Astrocyte (in vitro differentiated cells and primary cell): Measurements from ENCODE around the gene CTNND2. TPM values are rescaled to one million over a fixed set of nuclear protein-coding genes. Genes with fewer than 3 reads are reported as not detected.

Source experiments
- DNase-seq: peaks from one replicate; pipeline ENCODE4 v3.0.0-alpha.2; 2010; ENCODE audit warnings: low read depth
- FAIRE-seq: peaks from 2 replicates; lab custom pipeline; 2011; peaks lifted over from hg19 to GRCh38; lab: Jason Lieb, UNC
- H2AFZ ChIP-seq: 2 replicates; pipeline ENCODE4 v1.6.0; 2012; ENCODE audit warnings: low read depth, low read length, inconsistent platforms
- H3K27ac ChIP-seq: 2 replicates; pipeline ENCODE4 v1.5.1; 2011; ENCODE audit warnings: low read depth, low read length, inconsistent platforms
- H3K27me3 ChIP-seq: 2 replicates; pipeline ENCODE4 v1.6.0; 2011; ENCODE audit warnings: low read length, inconsistent platforms; ENCODE audit not compliant: insufficient read depth
- H3K36me3 ChIP-seq: 2 replicates; pipeline ENCODE4 v1.5.1; 2011; ENCODE audit warnings: low read length, inconsistent platforms; ENCODE audit not compliant: insufficient read depth
- H3K4me1 ChIP-seq: 2 replicates; pipeline ENCODE4 v1.5.1; 2011; ENCODE audit warnings: low read length, inconsistent platforms; ENCODE audit not compliant: insufficient read depth
- H3K4me2 ChIP-seq: 2 replicates; pipeline ENCODE4 v1.6.0; 2012; ENCODE audit warnings: low read length, inconsistent platforms
- H3K4me3 ChIP-seq: 2 replicates; pipeline ENCODE4 v1.5.1; 2011; ENCODE audit warnings: low read depth, mild to moderate bottlenecking, low read length, inconsistent platforms; ENCODE audit not compliant: insufficient read depth
- H3K79me2 ChIP-seq: 2 replicates; pipeline ENCODE4 v1.6.0; 2012; ENCODE audit warnings: mild to moderate bottlenecking, low read length, inconsistent platforms; ENCODE audit not compliant: insufficient read depth
- H3K9ac ChIP-seq: 2 replicates; pipeline ENCODE4 v1.6.0; 2012; ENCODE audit warnings: mild to moderate bottlenecking, low read length, inconsistent platforms
- H3K9me3 ChIP-seq: 2 replicates; pipeline ENCODE4 v1.5.1; 2012; ENCODE audit warnings: low read depth, mild to moderate bottlenecking, low read length, inconsistent platforms; ENCODE audit not compliant: insufficient read depth
- H4K20me1 ChIP-seq: 2 replicates; pipeline ENCODE4 v1.6.0; 2012; ENCODE audit warnings: low read length, inconsistent platforms; ENCODE audit not compliant: insufficient read depth
- H3K27ac Mint-ChIP-seq: one replicate; pipeline ENCODE4 v1.8.0; 2021; ENCODE audit warnings: mild to moderate bottlenecking, mixed read lengths; ENCODE audit not compliant: unreplicated experiment
- H3K27me3 Mint-ChIP-seq: one replicate; pipeline ENCODE4 v1.8.0; 2021; ENCODE audit warnings: low read depth, mixed read lengths; ENCODE audit not compliant: unreplicated experiment
- H3K36me3 Mint-ChIP-seq: one replicate; pipeline ENCODE4 v1.8.0; 2021; ENCODE audit warnings: low read depth, mixed read lengths; ENCODE audit not compliant: unreplicated experiment
- H3K4me1 Mint-ChIP-seq: one replicate; pipeline ENCODE4 v1.8.0; 2021; ENCODE audit warnings: low read depth, mixed read lengths; ENCODE audit not compliant: unreplicated experiment
- H3K4me3 Mint-ChIP-seq: one replicate; pipeline ENCODE4 v1.8.0; 2021; ENCODE audit warnings: mild to moderate bottlenecking, moderate library complexity, mixed read lengths; ENCODE audit not compliant: unreplicated experiment
- H3K9me3 Mint-ChIP-seq: one replicate; pipeline ENCODE4 v1.8.0; 2021; ENCODE audit warnings: mild to moderate bottlenecking, mixed read lengths; ENCODE audit not compliant: unreplicated experiment
- EZH2 ChIP-seq: IDR thresholded peaks from 2 replicates; pipeline ENCODE4 v1.6.1; 2012; ENCODE audit warnings: mild to moderate bottlenecking, low read length, inconsistent platforms; ENCODE audit not compliant: insufficient read depth
- total RNA-seq: library from RNA; stranded (reverse); gene quantifications from 2 replicates; pipeline ENCODE4 v1.2.1, GENCODE V29; 2021
- TF ChIP-seq, protein P1 (sequence below): IDR thresholded peaks from 2 replicates; pipeline ENCODE4 v1.5.1; 2011; ENCODE audit warnings: low read depth, mild to moderate bottlenecking, inconsistent platforms, low read length, moderate library complexity; ENCODE audit not compliant: insufficient read depth

CTNND2 gene
- total RNA-seq, 1 donor from 2014 or later, result 4.5 TPM

DNA sequence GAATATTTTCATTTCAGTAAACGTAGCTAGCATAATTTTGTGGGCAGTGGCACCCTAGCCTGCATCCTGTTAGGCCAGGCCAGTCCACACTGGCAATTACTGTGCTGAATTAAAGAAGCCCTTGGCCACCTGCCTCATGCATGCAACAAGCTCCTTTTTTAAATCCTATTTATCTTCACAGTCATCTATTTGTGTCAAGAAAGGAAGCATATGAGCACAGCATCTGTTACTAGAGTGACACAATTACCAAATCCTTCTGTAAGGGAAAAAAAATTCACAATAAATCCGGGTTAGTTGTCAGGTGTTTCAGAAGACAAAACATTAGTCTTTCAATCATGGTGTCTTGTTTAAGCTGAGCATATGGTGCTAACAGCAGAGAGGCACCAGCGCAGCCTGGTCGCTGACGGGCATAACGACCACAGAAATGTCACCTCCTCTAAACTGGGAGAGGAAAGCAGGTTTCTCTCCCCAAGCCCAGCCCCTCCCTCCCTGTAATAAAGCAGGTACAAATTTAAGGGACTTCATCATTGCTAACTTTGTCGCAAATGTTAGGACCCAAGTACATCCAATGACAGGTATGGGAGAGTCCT is 520.6 kb downstream of the CTNND2 start:
- Mint-ChIP-seq H3K4me1 (no peaks in the 10 kb centered on the region), H3K4me3 (no peak overlapping the region), H3K9me3 (peaks cover 2% of the 10 kb centered on the region), H3K27ac (no peak overlapping the region), H3K27me3 (peaks cover 51% of the 10 kb centered on the region), H3K36me3 (no peaks in the 10 kb centered on the region)
- H3K27me3 ChIP-seq, result peaks cover 11% of the 10 kb centered on the region
- H3K4me1 ChIP-seq, result no peaks in the 10 kb centered on the region
- H2AFZ ChIP-seq, result no peak overlapping the region
- DNase-seq (no peak), FAIRE-seq (no peak)
- no peaks in the 10 kb centered on the region for H3K79me2 ChIP-seq
- H3K9ac ChIP-seq, result no peak overlapping the region
- no peak overlapping the region for H3K27ac ChIP-seq
- H3K4me3 ChIP-seq, result no peak overlapping the region
- no peaks in the 10 kb centered on the region for H3K9me3 ChIP-seq
- no peaks in the 10 kb centered on the region for H4K20me1 ChIP-seq
- H3K4me2 ChIP-seq, result no peak overlapping the region
- TF ChIP-seq EZH2, result no peak
- TF ChIP-seq, protein P1, sequence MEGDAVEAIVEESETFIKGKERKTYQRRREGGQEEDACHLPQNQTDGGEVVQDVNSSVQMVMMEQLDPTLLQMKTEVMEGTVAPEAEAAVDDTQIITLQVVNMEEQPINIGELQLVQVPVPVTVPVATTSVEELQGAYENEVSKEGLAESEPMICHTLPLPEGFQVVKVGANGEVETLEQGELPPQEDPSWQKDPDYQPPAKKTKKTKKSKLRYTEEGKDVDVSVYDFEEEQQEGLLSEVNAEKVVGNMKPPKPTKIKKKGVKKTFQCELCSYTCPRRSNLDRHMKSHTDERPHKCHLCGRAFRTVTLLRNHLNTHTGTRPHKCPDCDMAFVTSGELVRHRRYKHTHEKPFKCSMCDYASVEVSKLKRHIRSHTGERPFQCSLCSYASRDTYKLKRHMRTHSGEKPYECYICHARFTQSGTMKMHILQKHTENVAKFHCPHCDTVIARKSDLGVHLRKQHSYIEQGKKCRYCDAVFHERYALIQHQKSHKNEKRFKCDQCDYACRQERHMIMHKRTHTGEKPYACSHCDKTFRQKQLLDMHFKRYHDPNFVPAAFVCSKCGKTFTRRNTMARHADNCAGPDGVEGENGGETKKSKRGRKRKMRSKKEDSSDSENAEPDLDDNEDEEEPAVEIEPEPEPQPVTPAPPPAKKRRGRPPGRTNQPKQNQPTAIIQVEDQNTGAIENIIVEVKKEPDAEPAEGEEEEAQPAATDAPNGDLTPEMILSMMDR, result no peak
- H3K36me3 ChIP-seq, result no peaks in the 10 kb centered on the region

DNA sequence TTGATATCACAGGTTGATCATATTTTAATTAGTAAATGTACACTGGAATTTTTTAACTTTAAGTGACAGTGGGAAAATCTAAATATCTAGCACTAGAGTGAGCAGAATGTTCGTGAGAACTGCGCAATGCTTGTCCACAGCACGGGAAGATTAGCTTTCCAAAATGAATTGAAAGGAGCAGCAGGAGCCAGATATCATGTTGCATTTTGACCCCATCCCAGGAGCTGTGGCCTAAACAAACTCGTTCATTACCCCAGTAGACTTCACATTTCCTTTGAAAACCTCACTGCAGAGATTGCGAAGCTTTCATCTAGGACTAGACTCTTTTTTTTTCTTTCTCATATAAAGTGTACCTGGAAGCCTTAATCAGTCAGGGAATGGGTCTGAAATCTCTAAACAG is 525.8 kb downstream of the CTNND2 start:
- no peak overlapping the region for H3K27ac Mint-ChIP-seq

DNA sequence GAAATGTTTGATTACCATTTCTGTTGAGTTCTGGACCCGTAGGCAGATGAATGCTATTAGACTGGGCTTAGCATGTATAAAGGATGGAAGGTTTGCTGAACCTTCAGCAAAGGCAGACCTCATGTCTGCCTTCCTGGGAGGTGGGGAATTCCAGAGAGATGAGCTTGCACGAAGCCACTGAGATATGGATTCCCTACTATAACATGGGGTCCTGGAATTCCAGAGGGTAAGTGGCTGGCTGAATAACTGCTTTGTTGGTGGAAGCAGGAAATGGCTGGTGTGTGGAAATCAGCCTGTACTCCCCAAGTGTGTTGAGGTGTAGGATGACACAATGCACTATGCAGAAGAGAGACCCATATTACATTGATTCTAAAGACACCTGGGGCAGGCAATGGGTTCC is 526.4 kb downstream of the CTNND2 start:
- TF ChIP-seq EZH2, result no peak
- TF ChIP-seq, protein P1, result no peak
- no peak for FAIRE-seq
- H2AFZ ChIP-seq, result no peak overlapping the region
- no peaks in the 10 kb centered on the region for H3K27me3 ChIP-seq
- no peaks in the 10 kb centered on the region for H4K20me1 ChIP-seq
- H3K36me3 ChIP-seq, result no peaks in the 10 kb centered on the region
- H3K27me3 Mint-ChIP-seq, result peaks cover 16% of the 10 kb centered on the region
- peak overlapping the region; percentile 22 for H3K27ac ChIP-seq
- H3K4me3 ChIP-seq, result no peak overlapping the region
- H3K36me3 Mint-ChIP-seq, result no peaks in the 10 kb centered on the region
- peaks cover 7% of the 10 kb centered on the region for H3K4me1 ChIP-seq
- H3K4me3 Mint-ChIP-seq, result no peak overlapping the region
- H3K9me3 ChIP-seq, result no peaks in the 10 kb centered on the region
- peak overlapping the region; percentile 36 for H3K4me2 ChIP-seq
- H3K79me2 ChIP-seq, result no peaks in the 10 kb centered on the region
- H3K4me1 Mint-ChIP-seq, result peaks cover 7% of the 10 kb centered on the region
- DNase-seq, result peak; percentile 61
- no peak overlapping the region for H3K9ac ChIP-seq
- H3K27ac Mint-ChIP-seq, result peak overlapping the region; percentile 37
- no peaks in the 10 kb centered on the region for H3K9me3 Mint-ChIP-seq

More for the DNA sequence above, 525.8 kb downstream of the CTNND2 start:
- Histone ChIP-seq H3K9ac (no peak overlapping the region), H3K4me2 (no peak overlapping the region), H3K27ac (no peak overlapping the region), H3K4me1 (peaks cover 7% of the 10 kb centered on the region), H3K4me3 (no peak overlapping the region), H3K9me3 (no peaks in the 10 kb centered on the region), H3K36me3 (no peaks in the 10 kb centered on the region), H3K79me2 (no peaks in the 10 kb centered on the region), H2AFZ (no peak overlapping the region), H4K20me1 (no peaks in the 10 kb centered on the region), H3K27me3 (no peaks in the 10 kb centered on the region)
- FAIRE-seq, result no peak
- peaks cover 7% of the 10 kb centered on the region for H3K4me1 Mint-ChIP-seq
- no peak overlapping the region for H3K4me3 Mint-ChIP-seq
- H3K36me3 Mint-ChIP-seq, result no peaks in the 10 kb centered on the region
- no peak for DNase-seq
- H3K9me3 Mint-ChIP-seq, result no peaks in the 10 kb centered on the region
- no peak for TF ChIP-seq EZH2
- TF ChIP-seq, protein P1, result no peak
- peaks cover 22% of the 10 kb centered on the region for H3K27me3 Mint-ChIP-seq
